ENCODE results near the gene NUDCD3.

NUDCD3 gene

DNA sequence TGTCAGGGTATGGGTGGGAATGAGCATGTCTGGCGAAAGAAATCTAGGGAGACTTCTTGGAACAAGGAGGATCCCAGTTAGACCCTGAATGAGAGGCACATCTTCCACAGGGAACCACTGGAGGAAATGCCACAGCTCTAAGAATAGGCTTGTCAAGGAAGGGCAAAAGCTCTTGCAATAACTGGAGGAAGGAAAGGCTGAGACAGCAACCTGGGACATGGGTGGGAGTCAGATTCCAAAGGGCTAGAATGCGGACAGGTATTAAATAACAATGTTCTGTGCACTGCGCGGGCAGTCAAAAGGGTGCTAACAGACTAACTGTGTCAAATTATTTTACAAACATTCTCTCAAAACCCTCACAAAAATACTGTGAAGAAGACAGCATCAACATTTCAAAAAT is 4.5 kb downstream of the NUDCD3 start:
- DNase-seq (ENCODE audit: low read depth in 1 of 2, low spot score in 1 of 2), result no peak
- in situ Hi-C loops (cut with HindIII; ENCODE audit: low pct_unique_long_range_greater_than_20kb, low sequenced_read_pairs), result no loop called here

GRCh38 chr7:44484482-44485313 is 5.8 kb downstream of the NUDCD3 start:
- no peak for DNase-seq (ENCODE audit: low read depth in 1 of 2, low spot score in 1 of 2)
- TF ChIP-seq JUND (IDR thresholded peaks at IDR 0.05; ENCODE audit: low read depth), result no peak
- in situ Hi-C loops (cut with HindIII; ENCODE audit: low pct_unique_long_range_greater_than_20kb, low sequenced_read_pairs), result no loop called here

More for the DNA sequence above, 4.5 kb downstream of the NUDCD3 start:
- TF ChIP-seq JUND (IDR thresholded peaks at IDR 0.05; ENCODE audit: low read depth), result no peak

GRCh38 chr7:44482502-44483485 is 7.7 kb downstream of the NUDCD3 start:
- no peak for TF ChIP-seq JUND (IDR thresholded peaks at IDR 0.05; ENCODE audit: low read depth)
- no peak for DNase-seq (ENCODE audit: low read depth in 1 of 2, low spot score in 1 of 2)
- in situ Hi-C loops (cut with HindIII; ENCODE audit: low pct_unique_long_range_greater_than_20kb, low sequenced_read_pairs), result no loop called here

DNA sequence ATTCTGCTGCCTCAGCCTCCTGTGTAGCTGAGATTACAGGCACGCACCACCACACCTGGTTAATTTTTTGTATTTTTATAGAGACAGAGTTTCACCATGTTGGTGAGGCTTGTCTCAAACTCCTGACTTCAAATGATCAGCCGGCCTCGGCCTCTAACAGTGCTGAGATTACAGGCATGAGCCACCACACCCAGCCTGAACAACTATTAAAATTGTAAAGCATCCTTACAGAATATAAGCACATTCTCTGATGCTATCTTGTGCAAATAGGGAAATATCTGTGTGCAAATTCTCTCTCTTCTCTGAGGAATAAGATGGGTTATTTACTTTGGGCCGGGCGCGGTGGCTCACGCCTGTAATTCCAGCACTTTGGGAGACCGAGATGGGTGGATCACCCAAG is 12.5 kb downstream of the NUDCD3 start:
- no peak for TF ChIP-seq JUND (IDR thresholded peaks at IDR 0.05; ENCODE audit: low read depth)
- no peak for DNase-seq (ENCODE audit: low read depth in 1 of 2, low spot score in 1 of 2)
- in situ Hi-C loops (cut with HindIII; ENCODE audit: low pct_unique_long_range_greater_than_20kb, low sequenced_read_pairs), result no loop called here

GRCh38 chr7:44477063-44477830 is 13.2 kb downstream of the NUDCD3 start:
- DNase-seq (ENCODE audit: low read depth in 1 of 2, low spot score in 1 of 2), result peak; percentile 63 to 88
- TF ChIP-seq JUND (IDR thresholded peaks at IDR 0.05; ENCODE audit: low read depth), result no peak
- in situ Hi-C loops (cut with HindIII; ENCODE audit: low pct_unique_long_range_greater_than_20kb, low sequenced_read_pairs), result no loop called here

DNA sequence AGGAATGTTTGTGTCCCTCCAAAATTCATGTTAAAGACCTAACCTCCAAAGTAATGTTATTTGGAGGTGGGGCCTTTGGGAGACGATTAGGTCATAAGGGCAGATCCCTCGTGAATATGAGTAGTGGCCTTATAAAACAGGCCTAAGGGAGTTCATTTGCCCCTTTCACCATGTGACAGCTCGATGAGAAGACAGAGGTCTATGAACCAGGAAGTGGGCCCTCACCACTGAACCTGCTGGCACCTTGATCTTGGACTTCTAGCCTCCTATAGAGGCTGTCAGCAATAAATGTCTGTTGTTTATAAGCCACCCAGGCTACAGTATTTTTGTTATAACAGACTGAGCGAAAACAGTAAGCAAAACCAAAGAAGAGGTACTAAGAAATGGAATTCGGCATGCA is 14.1 kb downstream of the NUDCD3 start:
- DNase-seq (ENCODE audit: low read depth in 1 of 2, low spot score in 1 of 2), result no peak
- in situ Hi-C loops (cut with HindIII; ENCODE audit: low pct_unique_long_range_greater_than_20kb, low sequenced_read_pairs), result no loop called here

DNA sequence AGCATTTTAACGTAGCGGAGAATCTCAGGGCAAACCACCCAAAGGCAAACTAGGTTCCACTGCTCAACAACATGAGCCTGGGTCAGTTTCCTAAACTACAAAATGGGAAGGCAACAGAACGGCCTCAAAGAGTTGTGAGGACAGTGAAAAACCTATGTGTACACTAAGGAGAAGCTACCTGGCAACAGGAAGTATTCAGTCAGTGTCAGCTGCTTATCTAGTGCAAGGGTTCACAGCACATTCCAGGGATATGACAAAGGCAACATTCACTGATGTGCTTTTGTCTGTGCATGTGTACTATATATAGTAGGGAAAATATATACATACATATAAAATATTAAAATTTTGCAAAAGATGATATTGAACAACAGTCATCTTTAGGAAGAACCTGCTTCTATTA is 17.2 kb downstream of the NUDCD3 start:
- DNase-seq (ENCODE audit: low read depth in 1 of 2, low spot score in 1 of 2), result no peak
- TF ChIP-seq JUND (IDR thresholded peaks at IDR 0.05; ENCODE audit: low read depth), result no peak
- in situ Hi-C loops (cut with HindIII; ENCODE audit: low pct_unique_long_range_greater_than_20kb, low sequenced_read_pairs), result no loop called here

More for the DNA sequence above, 14.1 kb downstream of the NUDCD3 start:
- TF ChIP-seq JUND (IDR thresholded peaks at IDR 0.05; ENCODE audit: low read depth), result no peak

GRCh38 chr7:44472843-44473242 is 17.6 kb downstream of the NUDCD3 start:
- in situ Hi-C loops (cut with HindIII; ENCODE audit: low pct_unique_long_range_greater_than_20kb, low sequenced_read_pairs), result no loop called here
- no peak for TF ChIP-seq JUND (IDR thresholded peaks at IDR 0.05; ENCODE audit: low read depth)
- no peak for DNase-seq (ENCODE audit: low read depth in 1 of 2, low spot score in 1 of 2)

DNA sequence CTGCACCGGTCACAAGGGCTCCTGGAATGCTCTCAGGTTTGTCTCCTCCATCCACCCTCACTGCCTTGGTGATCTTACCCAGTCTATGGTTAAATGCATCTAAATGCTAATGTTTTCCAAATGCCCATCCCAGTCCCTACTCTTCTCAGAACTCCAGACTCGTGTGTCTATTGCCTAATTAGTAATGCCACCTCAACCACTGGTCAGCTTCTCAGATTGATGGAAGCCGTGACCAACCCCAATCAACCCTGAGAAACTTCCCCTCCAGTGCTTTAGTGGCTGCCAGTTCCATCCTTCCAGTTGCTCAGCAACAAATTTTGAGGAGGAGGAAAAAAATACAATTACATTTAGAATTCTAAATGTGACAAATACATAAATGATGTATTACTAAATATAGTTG is 18.6 kb downstream of the NUDCD3 start:
- no peak for TF ChIP-seq JUND (IDR thresholded peaks at IDR 0.05; ENCODE audit: low read depth)
- DNase-seq (ENCODE audit: low read depth in 1 of 2, low spot score in 1 of 2), result peak in 1 of 2 experiments; percentile 44
- in situ Hi-C loops (cut with HindIII; ENCODE audit: low pct_unique_long_range_greater_than_20kb, low sequenced_read_pairs), result no loop called here

GRCh38 chr7:44471436-44471835 is 19.0 kb downstream of the NUDCD3 start:
- no peak for DNase-seq (ENCODE audit: low read depth in 1 of 2, low spot score in 1 of 2)
- in situ Hi-C loops (cut with HindIII; ENCODE audit: low pct_unique_long_range_greater_than_20kb, low sequenced_read_pairs), result no loop called here
- TF ChIP-seq JUND (IDR thresholded peaks at IDR 0.05; ENCODE audit: low read depth), result no peak

DNA sequence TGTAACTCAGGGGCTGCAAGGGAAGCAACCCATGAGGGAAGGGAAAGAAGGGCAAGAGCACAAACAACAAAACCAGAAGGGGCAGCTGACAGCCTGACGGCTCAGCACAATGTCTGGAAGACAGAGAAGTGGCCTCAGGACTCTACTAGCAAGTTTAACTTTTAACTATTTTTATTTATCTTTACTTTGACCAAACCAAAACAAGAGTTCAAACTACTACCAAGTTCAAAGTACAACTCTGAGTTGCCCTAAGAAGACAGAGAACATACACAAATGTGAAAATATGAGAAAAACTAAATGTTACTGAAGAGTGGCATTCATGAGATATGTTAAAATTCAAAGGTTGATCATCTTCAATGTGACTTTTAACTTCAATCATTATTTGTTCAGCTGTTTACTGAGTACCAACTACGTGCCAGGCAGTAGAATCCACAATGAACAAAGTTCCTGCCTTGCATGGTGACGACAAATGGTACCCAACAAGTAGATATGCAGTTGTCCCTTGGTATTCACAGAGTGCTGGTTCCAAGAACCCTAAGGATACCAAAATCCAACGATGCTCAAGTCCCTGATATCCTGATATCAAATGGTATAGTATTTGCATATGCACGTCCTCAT is 19.7 kb downstream of the NUDCD3 start:
- no peak for TF ChIP-seq JUND (IDR thresholded peaks at IDR 0.05; ENCODE audit: low read depth)
- in situ Hi-C loops (cut with HindIII; ENCODE audit: low pct_unique_long_range_greater_than_20kb, low sequenced_read_pairs), result no loop called here
- DNase-seq (ENCODE audit: low read depth in 1 of 2, low spot score in 1 of 2), result no peak

GRCh38 chr7:44470135-44470479 is 20.4 kb downstream of the NUDCD3 start:
- no peak for TF ChIP-seq JUND (IDR thresholded peaks at IDR 0.05; ENCODE audit: low read depth)
- in situ Hi-C loops (cut with HindIII; ENCODE audit: low pct_unique_long_range_greater_than_20kb, low sequenced_read_pairs), result no loop called here
- DNase-seq (ENCODE audit: low read depth in 1 of 2, low spot score in 1 of 2), result no peak
